WTC11 (cell line): ENCODE measurements around the gene LYPD6B. TPM values are rescaled to one million over a fixed set of nuclear protein-coding genes. Genes with fewer than 3 reads are reported as not detected.

ENCODE experiments used
- ATAC-seq: fragments of 200-7000 bp; cut with Tn5 transposase; 2 replicates; pipeline ENCODE4 v1.10.0; 2021; ENCODE audit warnings: mild to moderate bottlenecking, moderate library complexity
- CTCF ChIA-PET: fragments of 300-600 bp; sonication (Branson Sonifier 250); formaldehyde crosslinking; loops from one replicate; lab custom pipeline; 2021; ENCODE audit warnings: antibody characterized with exemption; lab: Charles Lee
- POLR2A ChIA-PET: fragments of 350-600 bp; sonication (Branson Sonifier 250); formaldehyde crosslinking; loops from one replicate; lab custom pipeline; 2021; ENCODE audit warnings: antibody characterized with exemption; lab: Charles Lee
- DNase-seq: peaks from one replicate; pipeline ENCODE4 v3.0.0; 2021; ENCODE audit warnings: low spot score
- H3K27ac Mint-ChIP-seq: 2 replicates; pipeline ENCODE4 v1.8.0; 2021; ENCODE audit warnings: mixed read lengths
- H3K27me3 Mint-ChIP-seq: 2 replicates; pipeline ENCODE4 v1.8.0; 2021; ENCODE audit warnings: low read depth, mild to moderate bottlenecking, moderate library complexity, mixed read lengths
- H3K36me3 Mint-ChIP-seq: 2 replicates; pipeline ENCODE4 v1.8.0; 2021; ENCODE audit warnings: mixed read lengths
- H3K4me1 Mint-ChIP-seq: 2 replicates; pipeline ENCODE4 v1.8.0; 2022; ENCODE audit warnings: mixed read lengths
- H3K4me3 Mint-ChIP-seq: 2 replicates; pipeline ENCODE4 v1.8.0; 2021; ENCODE audit warnings: mild to moderate bottlenecking, moderate library complexity, mixed read lengths
- H3K9me3 Mint-ChIP-seq: 2 replicates; pipeline ENCODE4 v1.8.0; 2021; ENCODE audit warnings: mixed read lengths
- AFF4 ChIP-seq: sonication (generic); formaldehyde crosslinking; IDR thresholded peaks from 2 replicates; pipeline ENCODE4 v1.8.1; 2023; ENCODE audit warnings: mild to moderate bottlenecking, missing genetic modification reagents, borderline replicate concordance
- CBFB ChIP-seq: sonication (generic); formaldehyde crosslinking; IDR thresholded peaks from 2 replicates; pipeline ENCODE4 v1.8.1; 2022; ENCODE audit warnings: mild to moderate bottlenecking, low read depth, missing genetic modification reagents
- CTCF ChIP-seq: fragments of 200-600 bp; IDR thresholded peaks from 2 replicates; pipeline ENCODE4 v1.8.0; 2022; ENCODE audit warnings: antibody characterized with exemption
- ELF4 ChIP-seq: sonication (generic); formaldehyde crosslinking; IDR thresholded peaks from 2 replicates; pipeline ENCODE4 v1.8.1; 2022; ENCODE audit warnings: low read depth, mild to moderate bottlenecking, moderate library complexity, missing genetic modification reagents
- FOXJ3 ChIP-seq: sonication (generic); formaldehyde crosslinking; IDR thresholded peaks from 2 replicates; pipeline ENCODE4 v1.9.0; 2021; ENCODE audit warnings: missing genetic modification reagents, mild to moderate bottlenecking, borderline replicate concordance
- GRHL2 ChIP-seq: fragments of 250-450 bp; sonication (Bioruptor Pico); IDR thresholded peaks from 2 replicates; pipeline ENCODE4 v1.8.0; 2022; ENCODE audit warnings: mild to moderate bottlenecking, moderate library complexity; ENCODE audit not compliant: insufficient replicate concordance, severe bottlenecking
- IRF2 ChIP-seq: sonication (generic); formaldehyde crosslinking; IDR thresholded peaks from 2 replicates; pipeline ENCODE4 v1.8.0; 2022; ENCODE audit warnings: low read depth, missing genetic modification reagents, borderline replicate concordance
- JUN ChIP-seq: sonication (generic); formaldehyde crosslinking; IDR thresholded peaks from 2 replicates; pipeline ENCODE4 v1.8.0; 2023; ENCODE audit warnings: mild to moderate bottlenecking, missing genetic modification reagents
- KAT7 ChIP-seq: sonication (generic); formaldehyde crosslinking; IDR thresholded peaks from 2 replicates; pipeline ENCODE4 v1.8.1; 2023; ENCODE audit warnings: missing genetic modification reagents, mild to moderate bottlenecking, borderline replicate concordance
- SP1 ChIP-seq: sonication (generic); formaldehyde crosslinking; conservative IDR thresholded peaks from 2 replicates; pipeline ENCODE4 v1.8.1; 2022; ENCODE audit warnings: missing genetic modification reagents
- TCF7 ChIP-seq: sonication (generic); formaldehyde crosslinking; IDR thresholded peaks from 2 replicates; pipeline ENCODE4 v1.8.0; 2022; ENCODE audit warnings: mild to moderate bottlenecking, low read depth, missing genetic modification reagents, moderate library complexity
- TEAD4 ChIP-seq: sonication (generic); formaldehyde crosslinking; IDR thresholded peaks from 2 replicates; pipeline ENCODE4 v1.8.0; 2022; ENCODE audit warnings: mild to moderate bottlenecking, missing genetic modification reagents
- USF1 ChIP-seq: sonication (generic); formaldehyde crosslinking; IDR thresholded peaks from 2 replicates; pipeline ENCODE4 v1.8.0; 2022; ENCODE audit warnings: mild to moderate bottlenecking, missing genetic modification reagents
- ZNF138 ChIP-seq: sonication (generic); formaldehyde crosslinking; conservative IDR thresholded peaks from 2 replicates; pipeline ENCODE4 v1.8.1; 2022; ENCODE audit warnings: mild to moderate bottlenecking, moderate library complexity, missing genetic modification reagents
- ZNF232 ChIP-seq: sonication (generic); formaldehyde crosslinking; IDR thresholded peaks from 2 replicates; pipeline ENCODE4 v1.8.0; 2022; ENCODE audit warnings: mild to moderate bottlenecking, missing genetic modification reagents
- ZNF263 ChIP-seq: sonication (generic); formaldehyde crosslinking; IDR thresholded peaks from 2 replicates; pipeline ENCODE4 v1.8.1; 2022; ENCODE audit warnings: low read depth, mild to moderate bottlenecking, moderate library complexity, missing genetic modification reagents
- total RNA-seq: library from RNA; stranded (reverse); gene quantifications from 3 replicates; pipeline ENCODE4 v1.2.3, GENCODE V29; 2021
- TF ChIP-seq, protein P1 (sequence below): sonication (generic); formaldehyde crosslinking; IDR thresholded peaks from 2 replicates; pipeline ENCODE4 v1.8.0; 2023; ENCODE audit warnings: missing genetic modification reagents
- TF ChIP-seq, protein P2 (sequence below): sonication (generic); formaldehyde crosslinking; IDR thresholded peaks from 2 replicates; pipeline ENCODE4 v1.8.1; 2022; ENCODE audit warnings: low read depth, mild to moderate bottlenecking, moderate library complexity, missing genetic modification reagents, borderline replicate concordance

LYPD6B gene
- total RNA-seq, 1 experiment from 2014 or later, result 1.6 TPM

GRCh38 chr2:149059822-149060221 is 21.3 kb downstream of the LYPD6B start:
- H3K36me3 Mint-ChIP-seq, result no peaks in the 10 kb centered on the region
- POLR2A ChIA-PET, result no interaction called here
- ATAC-seq, result no peak
- peaks cover 12% of the 10 kb centered on the region for H3K4me1 Mint-ChIP-seq
- TF ChIP-seq ZNF138 (CRISPR knock-in tag) (no peak), CBFB (CRISPR knock-in tag) (no peak), USF1 (CRISPR knock-in tag) (no peak), ZNF263 (CRISPR knock-in tag) (no peak), GRHL2 (no peak), TEAD4 (CRISPR knock-in tag) (no peak), TCF7 (no peak), AFF4 (CRISPR knock-in tag) (no peak), FOXJ3 (CRISPR knock-in tag) (no peak), KAT7 (no peak), ELF4 (CRISPR knock-in tag) (no peak), IRF2 (CRISPR knock-in tag) (no peak), SP1 (no peak), ZNF232 (CRISPR knock-in tag) (no peak), JUN (CRISPR knock-in tag) (no peak)
- TF ChIP-seq, protein P1, sequence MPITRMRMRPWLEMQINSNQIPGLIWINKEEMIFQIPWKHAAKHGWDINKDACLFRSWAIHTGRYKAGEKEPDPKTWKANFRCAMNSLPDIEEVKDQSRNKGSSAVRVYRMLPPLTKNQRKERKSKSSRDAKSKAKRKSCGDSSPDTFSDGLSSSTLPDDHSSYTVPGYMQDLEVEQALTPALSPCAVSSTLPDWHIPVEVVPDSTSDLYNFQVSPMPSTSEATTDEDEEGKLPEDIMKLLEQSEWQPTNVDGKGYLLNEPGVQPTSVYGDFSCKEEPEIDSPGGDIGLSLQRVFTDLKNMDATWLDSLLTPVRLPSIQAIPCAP (CRISPR knock-in tag), result no peak
- TF ChIP-seq, protein P2, sequence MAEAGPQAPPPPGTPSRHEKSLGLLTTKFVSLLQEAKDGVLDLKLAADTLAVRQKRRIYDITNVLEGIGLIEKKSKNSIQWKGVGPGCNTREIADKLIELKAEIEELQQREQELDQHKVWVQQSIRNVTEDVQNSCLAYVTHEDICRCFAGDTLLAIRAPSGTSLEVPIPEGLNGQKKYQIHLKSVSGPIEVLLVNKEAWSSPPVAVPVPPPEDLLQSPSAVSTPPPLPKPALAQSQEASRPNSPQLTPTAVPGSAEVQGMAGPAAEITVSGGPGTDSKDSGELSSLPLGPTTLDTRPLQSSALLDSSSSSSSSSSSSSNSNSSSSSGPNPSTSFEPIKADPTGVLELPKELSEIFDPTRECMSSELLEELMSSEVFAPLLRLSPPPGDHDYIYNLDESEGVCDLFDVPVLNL, result no peak
- TF ChIP-seq, all 79 proteins: peak for 0
- CTCF ChIA-PET, result interaction anchor here (1.2 kb wide), 1 partner anchor 43 kb away, joined by 3 read pairs; no protein-coding TSS in a partner anchor
- Mint-ChIP-seq H3K27me3 (no peaks in the 10 kb centered on the region), H3K4me3 (no peak overlapping the region), H3K9me3 (no peaks in the 10 kb centered on the region), H3K27ac (no peak overlapping the region)
- DNase-seq, result no peak

- no peak for ATAC-seq
- H3K9me3 Mint-ChIP-seq, result no peaks in the 10 kb centered on the region
- TF ChIP-seq AFF4 (CRISPR knock-in tag) (no peak), CTCF (no peak)
- TF ChIP-seq, all 79 proteins: peak for 0
- Mint-ChIP-seq H3K4me1 (peaks cover 12% of the 10 kb centered on the region), H3K27ac (no peak overlapping the region), H3K27me3 (no peaks in the 10 kb centered on the region), H3K36me3 (no peaks in the 10 kb centered on the region), H3K4me3 (no peak overlapping the region)
- ChIA-PET POLR2A (no interaction called here), CTCF (interaction anchor here (1.2 kb wide), 1 partner anchor 44 kb away, joined by 3 read pairs; no protein-coding TSS in a partner anchor)
- DNase-seq, result no peak
Observed at GRCh38 chr2:149061133-149061745, 22.7 kb downstream of the LYPD6B start.
